Measurements from ENCODE around the gene RNF213.

RNF213 gene

DNA sequence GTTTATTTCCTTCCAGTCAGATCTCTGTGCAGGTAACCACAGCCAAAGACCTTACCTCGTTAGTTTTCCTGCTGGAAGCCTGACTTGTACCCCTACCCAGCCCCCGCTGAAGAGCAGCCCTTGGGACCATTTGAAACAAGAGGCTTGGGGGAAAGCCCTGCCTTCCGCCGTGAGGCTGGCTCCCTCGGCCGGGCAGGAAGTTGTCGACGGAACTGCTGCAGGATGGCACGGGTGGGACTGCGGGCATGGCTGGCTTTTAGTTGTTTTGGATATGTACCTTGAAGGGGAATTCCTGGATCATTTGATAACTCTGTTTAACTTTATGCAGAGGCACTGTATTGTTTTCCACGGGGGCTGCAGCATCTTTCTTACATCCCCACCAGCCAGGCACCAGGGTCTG lies 105.3 kb downstream of the RNF213 start:
- no peaks in the 10 kb centered on the region; the same call in 1 of the 2 replicates for H3K36me3 ChIP-seq (replicated peaks; ENCODE audit: insufficient read depth, low read length)
- no peak overlapping the region for H2AFZ ChIP-seq (ENCODE audit: low read length)
- H3K79me2 ChIP-seq (ENCODE audit: low read length): no peaks in the 10 kb centered on the region
- no peak overlapping the region for H3K9ac ChIP-seq (ENCODE audit: low read length)
- H3K9me2 ChIP-seq (replicated peaks; ENCODE audit: insufficient read depth, low read length): no peaks in the 10 kb centered on the region
- no peaks in the 10 kb centered on the region for H3F3A ChIP-seq (ENCODE audit: insufficient read depth, low read length)
- no peaks in the 10 kb centered on the region for H3K27me3 ChIP-seq (replicated peaks; ENCODE audit: insufficient read depth, low read length)
- H4K20me1 ChIP-seq (ENCODE audit: insufficient read depth, low read length): no peaks in the 10 kb centered on the region
- TF ChIP-seq EZH2phosphoT487 (IDR thresholded peaks at IDR 0.05; ENCODE audit: low read length) (no peak), EZH2 (optimal IDR thresholded peaks at IDR 0.05; ENCODE audit: low read depth, low read length) (no peak)
- TF ChIP-seq, protein P1, sequence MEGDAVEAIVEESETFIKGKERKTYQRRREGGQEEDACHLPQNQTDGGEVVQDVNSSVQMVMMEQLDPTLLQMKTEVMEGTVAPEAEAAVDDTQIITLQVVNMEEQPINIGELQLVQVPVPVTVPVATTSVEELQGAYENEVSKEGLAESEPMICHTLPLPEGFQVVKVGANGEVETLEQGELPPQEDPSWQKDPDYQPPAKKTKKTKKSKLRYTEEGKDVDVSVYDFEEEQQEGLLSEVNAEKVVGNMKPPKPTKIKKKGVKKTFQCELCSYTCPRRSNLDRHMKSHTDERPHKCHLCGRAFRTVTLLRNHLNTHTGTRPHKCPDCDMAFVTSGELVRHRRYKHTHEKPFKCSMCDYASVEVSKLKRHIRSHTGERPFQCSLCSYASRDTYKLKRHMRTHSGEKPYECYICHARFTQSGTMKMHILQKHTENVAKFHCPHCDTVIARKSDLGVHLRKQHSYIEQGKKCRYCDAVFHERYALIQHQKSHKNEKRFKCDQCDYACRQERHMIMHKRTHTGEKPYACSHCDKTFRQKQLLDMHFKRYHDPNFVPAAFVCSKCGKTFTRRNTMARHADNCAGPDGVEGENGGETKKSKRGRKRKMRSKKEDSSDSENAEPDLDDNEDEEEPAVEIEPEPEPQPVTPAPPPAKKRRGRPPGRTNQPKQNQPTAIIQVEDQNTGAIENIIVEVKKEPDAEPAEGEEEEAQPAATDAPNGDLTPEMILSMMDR (IDR thresholded peaks at IDR 0.05; ENCODE audit: low read length): no peak
- H3K4me3 ChIP-seq (ENCODE audit: low read length): no peak overlapping the region
- H3K4me2 ChIP-seq (ENCODE audit: low read depth, low read length): no peak overlapping the region
- no peaks in the 10 kb centered on the region for H3K9me3 ChIP-seq (replicated peaks; ENCODE audit: insufficient read depth, low read length)
- no peak for DNase-seq
- no peaks in the 10 kb centered on the region for H3K4me1 ChIP-seq (ENCODE audit: low read length)
- no peak overlapping the region for H3K27ac ChIP-seq (ENCODE audit: low read length)

DNA sequence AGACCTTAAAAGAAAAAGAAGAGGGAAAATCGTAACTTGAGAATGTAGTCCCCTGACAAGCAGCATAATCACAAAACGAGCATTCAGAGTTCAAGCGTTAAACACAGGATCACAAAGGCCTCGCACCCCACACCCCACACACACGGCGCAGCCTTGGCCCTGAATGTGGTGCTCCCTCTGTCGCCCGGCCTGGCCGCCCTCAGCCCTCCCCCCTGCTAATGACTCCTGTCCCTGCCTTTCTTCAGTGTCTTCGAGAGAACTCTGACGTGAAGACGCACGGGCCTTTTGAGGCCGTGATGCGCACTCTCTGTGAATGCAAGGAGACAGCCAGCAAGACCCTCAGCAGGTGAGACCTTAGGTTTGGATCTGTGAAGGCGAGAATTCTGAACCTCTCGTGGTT lies 106.9 kb downstream of the RNF213 start:
- Histone ChIP-seq H4K20me1 (ENCODE audit: insufficient read depth, low read length) (no peaks in the 10 kb centered on the region), H3K9me3 (replicated peaks; ENCODE audit: insufficient read depth, low read length) (no peaks in the 10 kb centered on the region), H3K4me3 (ENCODE audit: low read length) (no peak overlapping the region), H3K36me3 (replicated peaks; ENCODE audit: insufficient read depth, low read length) (no peaks in the 10 kb centered on the region; the same call in 1 of the 2 replicates), H3K27me3 (replicated peaks; ENCODE audit: insufficient read depth, low read length) (no peaks in the 10 kb centered on the region), H3K79me2 (ENCODE audit: low read length) (no peaks in the 10 kb centered on the region), H3K27ac (ENCODE audit: low read length) (no peak overlapping the region), H3F3A (ENCODE audit: insufficient read depth, low read length) (no peaks in the 10 kb centered on the region), H3K4me2 (ENCODE audit: low read depth, low read length) (no peak overlapping the region), H2AFZ (ENCODE audit: low read length) (no peak overlapping the region), H3K9me2 (replicated peaks; ENCODE audit: insufficient read depth, low read length) (no peaks in the 10 kb centered on the region), H3K4me1 (ENCODE audit: low read length) (no peaks in the 10 kb centered on the region), H3K9ac (ENCODE audit: low read length) (no peak overlapping the region)
- TF ChIP-seq EZH2 (optimal IDR thresholded peaks at IDR 0.05; ENCODE audit: low read depth, low read length): no peak
- TF ChIP-seq EZH2phosphoT487 (IDR thresholded peaks at IDR 0.05; ENCODE audit: low read length): no peak
- TF ChIP-seq, protein P1 (IDR thresholded peaks at IDR 0.05; ENCODE audit: low read length): no peak
- DNase-seq: no peak

DNA sequence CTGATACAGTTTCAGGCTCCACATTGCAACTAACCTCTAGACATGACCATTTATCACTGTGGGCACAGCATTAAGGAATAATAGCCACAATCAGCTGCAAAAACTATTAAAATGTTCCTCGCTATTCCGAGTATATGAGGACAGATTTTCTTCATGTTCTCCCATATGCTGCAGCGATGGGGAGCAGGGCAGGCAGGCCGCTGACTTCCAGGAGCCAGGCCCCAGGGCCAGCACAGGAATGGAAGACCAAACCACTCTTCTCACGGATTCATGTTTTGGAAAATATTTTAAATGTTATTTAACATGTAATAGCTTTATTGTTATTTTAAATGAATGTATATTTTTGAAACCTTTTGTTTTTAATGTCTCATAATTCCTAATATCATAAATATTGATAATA lies 110.5 kb downstream of the RNF213 start:
- H3K4me1 ChIP-seq (ENCODE audit: low read length): no peaks in the 10 kb centered on the region
- H3K9me3 ChIP-seq (replicated peaks; ENCODE audit: insufficient read depth, low read length): no peaks in the 10 kb centered on the region
- H3K27ac ChIP-seq (ENCODE audit: low read length): no peak overlapping the region
- H3K9me2 ChIP-seq (replicated peaks; ENCODE audit: insufficient read depth, low read length): no peaks in the 10 kb centered on the region
- H2AFZ ChIP-seq (ENCODE audit: low read length): no peak overlapping the region
- TF ChIP-seq, protein P1 (IDR thresholded peaks at IDR 0.05; ENCODE audit: low read length): no peak
- TF ChIP-seq EZH2 (optimal IDR thresholded peaks at IDR 0.05; ENCODE audit: low read depth, low read length): no peak
- TF ChIP-seq EZH2phosphoT487 (IDR thresholded peaks at IDR 0.05; ENCODE audit: low read length): no peak
- H3K9ac ChIP-seq (ENCODE audit: low read length): no peak overlapping the region
- H3K4me2 ChIP-seq (ENCODE audit: low read depth, low read length): no peak overlapping the region
- no peak for DNase-seq
- no peaks in the 10 kb centered on the region for H3K27me3 ChIP-seq (replicated peaks; ENCODE audit: insufficient read depth, low read length)
- no peaks in the 10 kb centered on the region for H3K79me2 ChIP-seq (ENCODE audit: low read length)
- no peaks in the 10 kb centered on the region for H3K36me3 ChIP-seq (replicated peaks; ENCODE audit: insufficient read depth, low read length)
- no peak overlapping the region for H3K4me3 ChIP-seq (ENCODE audit: low read length)
- H3F3A ChIP-seq (ENCODE audit: insufficient read depth, low read length): no peaks in the 10 kb centered on the region
- H4K20me1 ChIP-seq (ENCODE audit: insufficient read depth, low read length): no peaks in the 10 kb centered on the region
